Measurements from ENCODE around the gene ITK.

Gene ITK

DNA sequence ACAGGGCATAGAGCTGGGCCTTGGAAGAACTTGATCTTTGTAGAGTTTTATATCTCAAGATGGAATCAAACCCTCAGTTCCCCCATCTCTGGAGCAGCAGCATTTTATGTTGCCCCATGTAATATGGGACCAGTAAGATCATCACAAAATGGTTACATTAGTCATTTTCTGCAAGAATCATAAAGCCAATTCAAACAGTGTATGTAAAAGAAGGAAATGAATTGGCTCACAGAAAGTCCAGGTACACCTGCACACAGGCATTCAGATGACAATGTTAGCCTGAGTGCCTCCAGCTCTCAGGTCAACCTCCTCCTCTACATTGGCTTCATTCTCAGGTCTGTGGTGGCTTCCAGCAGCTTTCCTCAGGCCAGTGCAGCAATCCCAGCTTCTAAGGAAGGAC lies 120.4 kb downstream of the ITK start:
- TF ChIP-seq ZFX (IDR thresholded peaks at IDR 0.05): no peak
- TF ChIP-seq, protein P1, sequence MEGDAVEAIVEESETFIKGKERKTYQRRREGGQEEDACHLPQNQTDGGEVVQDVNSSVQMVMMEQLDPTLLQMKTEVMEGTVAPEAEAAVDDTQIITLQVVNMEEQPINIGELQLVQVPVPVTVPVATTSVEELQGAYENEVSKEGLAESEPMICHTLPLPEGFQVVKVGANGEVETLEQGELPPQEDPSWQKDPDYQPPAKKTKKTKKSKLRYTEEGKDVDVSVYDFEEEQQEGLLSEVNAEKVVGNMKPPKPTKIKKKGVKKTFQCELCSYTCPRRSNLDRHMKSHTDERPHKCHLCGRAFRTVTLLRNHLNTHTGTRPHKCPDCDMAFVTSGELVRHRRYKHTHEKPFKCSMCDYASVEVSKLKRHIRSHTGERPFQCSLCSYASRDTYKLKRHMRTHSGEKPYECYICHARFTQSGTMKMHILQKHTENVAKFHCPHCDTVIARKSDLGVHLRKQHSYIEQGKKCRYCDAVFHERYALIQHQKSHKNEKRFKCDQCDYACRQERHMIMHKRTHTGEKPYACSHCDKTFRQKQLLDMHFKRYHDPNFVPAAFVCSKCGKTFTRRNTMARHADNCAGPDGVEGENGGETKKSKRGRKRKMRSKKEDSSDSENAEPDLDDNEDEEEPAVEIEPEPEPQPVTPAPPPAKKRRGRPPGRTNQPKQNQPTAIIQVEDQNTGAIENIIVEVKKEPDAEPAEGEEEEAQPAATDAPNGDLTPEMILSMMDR (conservative IDR thresholded peaks at IDR 0.05): no peak

DNA sequence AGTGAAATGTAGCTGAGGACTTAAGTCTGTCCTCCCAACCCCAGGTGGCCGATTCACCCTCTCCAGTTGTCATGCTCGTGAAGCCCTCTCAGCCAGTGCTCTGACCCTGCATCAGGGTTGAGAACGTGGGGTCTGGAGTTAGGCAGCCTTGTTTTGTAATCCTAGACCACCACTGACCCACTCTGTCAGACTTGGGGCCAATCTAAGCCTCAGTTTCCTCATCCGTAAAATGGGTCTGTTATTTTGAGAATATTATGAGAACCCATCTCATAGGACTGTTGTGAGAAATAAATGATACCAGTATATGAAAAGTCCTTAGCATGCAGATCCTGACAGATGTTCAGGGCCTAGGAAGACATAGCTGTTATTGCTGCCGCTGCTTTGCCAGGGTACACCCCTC lies 122.4 kb downstream of the ITK start:
- H3K27ac ChIP-seq: no peak overlapping the region
- TF ChIP-seq, protein P1 (conservative IDR thresholded peaks at IDR 0.05): no peak
- no peak for TF ChIP-seq ZFX (IDR thresholded peaks at IDR 0.05)

More for the DNA sequence above, 120.4 kb downstream of the ITK start:
- H3K27ac ChIP-seq: no peak overlapping the region

DNA sequence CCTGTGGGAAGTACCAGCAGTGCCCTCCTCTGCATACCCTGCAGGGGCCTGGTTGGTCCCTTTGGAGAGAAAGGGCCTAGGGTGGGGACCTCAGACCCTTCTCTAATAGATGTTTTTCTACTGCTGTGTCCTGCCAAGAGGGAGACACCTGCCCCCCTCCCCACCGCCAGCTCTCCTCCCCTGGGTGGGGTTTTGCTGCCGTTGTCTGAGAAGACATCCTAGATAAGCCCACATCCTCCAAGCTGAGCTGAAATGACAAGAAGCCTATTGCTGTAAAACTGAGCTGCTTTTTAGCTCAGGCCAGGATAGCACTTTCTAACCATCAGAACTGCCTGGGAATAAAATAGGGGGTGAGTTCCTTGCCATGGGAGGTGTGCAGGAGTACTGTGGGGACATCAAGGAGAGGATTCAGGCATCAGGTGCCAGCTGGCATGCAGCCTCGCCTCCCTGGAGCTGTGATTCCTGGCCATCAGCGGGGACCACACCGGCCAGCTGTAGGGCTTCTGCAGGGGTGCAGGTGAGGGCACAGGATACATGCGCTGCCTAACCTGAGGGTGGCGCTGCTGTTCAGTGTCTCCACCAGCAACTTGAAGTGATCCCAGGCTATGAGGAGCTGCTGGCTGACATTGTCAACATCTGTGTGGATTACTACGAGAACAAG lies 123.2 kb downstream of the ITK start:
- TF ChIP-seq, protein P1 (conservative IDR thresholded peaks at IDR 0.05): peak; percentile 23
- TF ChIP-seq ZFX (IDR thresholded peaks at IDR 0.05): no peak
- H3K27ac ChIP-seq: no peak overlapping the region
